GM13977 (cell line): Measurements from ENCODE around the gene ZNF525.

Source experiments
- DNase-seq: peaks from one replicate; pipeline ENCODE4 v3.0.0; 2012; ENCODE audit warnings: low spot score
- CTCF ChIP-seq: IDR thresholded peaks from 2 replicates; pipeline ENCODE4 v1.5.1; 2012; ENCODE audit warnings: mild to moderate bottlenecking, control low read depth; ENCODE audit not compliant: insufficient read depth; ENCODE audit errors: extremely low read depth, missing control alignments
- in situ Hi-C: fragments of 300-500 bp; cut with MboI; formaldehyde crosslinking; loops from one replicate; pipeline ENCODE4 v1.12.0; 2022; ENCODE audit warnings: low sequenced_read_pairs, low pct_unique_long_range_greater_than_20kb, mixed read lengths, inconsistent platforms; ENCODE audit not compliant: unreplicated experiment

ZNF525 gene

GRCh38 chr19:53431399-53432087, 66.0 kb downstream of the ZNF525 start, which contains the start of gene ZNF761:
TSS of gene ZNF761 (plus strand) at chr19:53431984. CDS start at chr19:53447269, 15,285 bp downstream.
- TF ChIP-seq CTCF, result peak; percentile 22
- in situ Hi-C loops, result no loop called here
- DNase-seq, result peak; percentile 92

GRCh38 chr19:53432088-53432661, 66.7 kb downstream of the ZNF525 start:
- no peak for TF ChIP-seq CTCF
- DNase-seq, result peak; percentile 10
- in situ Hi-C loops, result no loop called here
